HG03045 (cell line): ENCODE measurements around the gene CKM.
"Not testable (repeated sequence)": the region's sequence is repeated elsewhere in the genome, so short reads cannot be mapped to it uniquely, and the experiment has no call there.

Source experiments
- ATAC-seq: cut with Tn5 transposase; IDR thresholded peaks from one replicate; pipeline ENCODE4 v1.9.1; 2021; ENCODE audit warnings: mild to moderate bottlenecking, moderate library complexity; ENCODE audit not compliant: unreplicated experiment

CKM gene

DNA sequence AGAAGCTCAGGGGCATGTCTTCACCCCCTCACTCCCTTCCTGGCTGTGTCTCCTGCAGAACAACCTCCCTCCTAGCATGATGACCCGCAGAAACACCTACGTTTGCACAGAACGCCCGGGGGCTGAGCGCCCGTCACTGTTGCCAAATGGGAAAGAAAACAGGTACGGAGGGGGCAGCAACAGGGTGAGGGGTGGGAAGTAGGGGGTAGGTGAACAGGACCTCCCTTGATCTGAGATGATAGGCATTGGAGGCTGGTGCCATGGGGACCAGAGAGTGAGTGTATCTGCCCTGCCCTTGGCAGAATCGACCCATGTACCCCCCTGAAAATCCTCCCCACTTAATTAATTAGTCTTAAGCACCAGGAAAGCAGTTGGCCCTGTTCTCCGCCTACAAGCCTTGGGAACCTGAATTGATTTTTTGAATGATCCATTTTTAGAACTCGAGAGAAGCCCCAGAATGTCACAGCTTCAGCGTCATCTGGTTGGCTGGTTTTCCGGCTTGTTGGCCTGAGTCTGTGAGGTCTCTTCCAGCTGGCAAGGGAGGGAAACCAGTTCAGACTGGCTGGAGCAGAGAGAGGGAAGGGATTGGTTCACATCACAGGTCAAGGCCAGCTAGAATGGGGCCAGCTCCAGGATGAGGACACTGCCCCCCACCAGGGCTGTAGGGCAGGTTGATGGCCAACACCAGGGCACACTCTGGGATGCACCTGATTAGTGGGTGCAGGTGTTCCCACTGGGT, 28.2 kb downstream of the CKM start:
- ATAC-seq, result no peak

DNA sequence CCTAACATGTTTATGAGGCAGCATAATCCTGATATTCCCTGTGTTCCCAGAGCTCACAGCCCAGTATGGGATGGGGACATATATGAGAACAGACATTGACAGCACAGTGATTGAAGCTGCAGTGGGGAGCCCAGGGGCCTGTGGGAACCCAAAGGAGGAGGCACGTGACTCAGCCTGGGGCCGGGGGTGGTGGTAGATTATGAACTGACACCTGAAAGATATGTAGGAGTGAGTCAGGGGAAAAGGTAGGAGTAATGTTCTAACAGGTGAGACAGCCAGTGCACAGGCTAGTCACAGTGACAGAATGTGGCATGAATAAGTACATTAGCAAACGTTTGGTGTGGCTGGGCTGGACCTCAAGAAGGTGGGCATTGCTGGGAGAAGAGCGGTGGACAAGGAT, 29.0 kb downstream of the CKM start:
- ATAC-seq, result no peak

GRCh38 chr19:45291834-45292233, 30.8 kb downstream of the CKM start:
- no peak for ATAC-seq

GRCh38 chr19:45290381-45290931, 32.2 kb downstream of the CKM start:
- ATAC-seq, result no peak

DNA sequence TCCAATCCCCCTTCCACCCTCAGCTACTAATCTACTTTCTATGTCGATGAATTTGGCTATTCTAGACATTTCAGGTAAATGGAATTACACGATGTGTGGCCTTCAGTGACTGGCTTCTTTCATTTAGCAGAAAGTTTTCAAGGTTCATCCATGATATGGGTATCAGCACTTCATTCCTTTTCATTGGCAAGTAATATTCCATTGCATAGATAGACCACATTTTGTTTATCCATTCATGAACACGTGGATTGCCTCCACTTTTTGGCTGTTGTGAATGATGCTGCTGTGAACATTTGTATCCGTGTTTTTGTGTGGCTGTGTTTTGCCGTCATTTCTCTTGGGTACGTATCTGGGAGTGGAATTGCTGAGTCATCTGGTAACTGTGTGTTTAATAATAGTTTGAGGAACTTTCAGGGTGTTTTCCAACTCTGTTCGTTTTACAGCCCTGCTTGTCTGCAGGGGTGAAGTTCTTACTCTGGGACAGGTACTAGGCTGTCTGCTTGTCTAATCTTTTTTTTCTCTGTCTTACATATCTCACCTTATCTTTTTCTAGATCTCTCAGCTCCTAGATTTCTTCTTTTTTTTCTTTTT, 39.1 kb downstream of the CKM start:
- ATAC-seq, result no peak

DNA sequence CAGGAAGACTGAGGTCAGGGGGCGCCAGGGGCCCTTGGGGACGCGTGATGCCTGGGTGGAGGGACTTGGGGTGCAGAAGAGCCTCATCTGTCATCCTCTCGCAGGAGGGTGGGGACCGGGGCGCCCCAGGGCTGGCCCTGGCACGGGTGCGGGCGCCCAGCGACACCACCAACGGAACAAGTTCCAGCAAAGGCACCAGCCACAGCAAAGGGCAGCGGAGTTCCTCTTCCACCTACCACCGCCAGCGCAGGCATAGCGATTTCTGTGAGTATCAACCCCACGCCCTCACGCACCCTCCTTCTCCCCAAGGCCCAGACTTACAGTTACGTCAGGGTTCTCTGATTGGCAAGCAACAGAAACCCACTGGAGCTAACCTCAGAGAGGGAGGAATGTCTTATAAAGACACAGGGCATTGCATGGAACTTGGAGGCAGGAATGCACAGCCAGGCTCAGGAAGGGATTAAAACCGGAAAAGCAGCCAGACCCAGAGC, 42.2 kb downstream of the CKM start:
- ATAC-seq, result no peak

GRCh38 chr19:45279587-45280192, 43.0 kb downstream of the CKM start:
- ATAC-seq, result no peak

GRCh38 chr19:45278087-45278486, 44.6 kb downstream of the CKM start:
- no peak for ATAC-seq

- no peak for ATAC-seq
These were observed 46.4 kb downstream of the CKM start for GRCh38 chr19:45276284-45276687.

GRCh38 chr19:45275370-45275971, 47.2 kb downstream of the CKM start:
- no peak for ATAC-seq

- ATAC-seq, result no peak
These were observed 49.2 kb downstream of the CKM start for GRCh38 chr19:45273521-45273855.

DNA sequence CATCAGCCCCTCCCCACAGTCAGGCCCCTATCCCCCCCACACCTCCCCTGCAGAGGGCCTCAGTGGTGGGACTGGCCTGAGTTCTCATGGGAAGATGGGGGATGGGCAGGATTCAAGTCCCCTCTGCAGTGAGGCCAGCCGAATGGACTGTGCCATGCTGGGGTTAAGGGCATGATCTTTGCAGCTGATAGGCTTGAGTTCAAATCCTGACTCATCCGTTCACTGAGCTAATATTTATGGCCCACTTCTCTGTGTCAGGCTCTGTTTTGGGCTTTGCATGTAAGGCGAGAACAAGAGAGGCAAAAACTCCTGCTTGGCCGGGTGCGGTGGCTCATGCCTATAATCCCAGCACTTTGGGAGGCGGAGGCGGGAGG, 51.0 kb downstream of the CKM start:
- no peak for ATAC-seq

- ATAC-seq, result no peak
These were observed 51.5 kb downstream of the CKM start for GRCh38 chr19:45271098-45271734.

DNA sequence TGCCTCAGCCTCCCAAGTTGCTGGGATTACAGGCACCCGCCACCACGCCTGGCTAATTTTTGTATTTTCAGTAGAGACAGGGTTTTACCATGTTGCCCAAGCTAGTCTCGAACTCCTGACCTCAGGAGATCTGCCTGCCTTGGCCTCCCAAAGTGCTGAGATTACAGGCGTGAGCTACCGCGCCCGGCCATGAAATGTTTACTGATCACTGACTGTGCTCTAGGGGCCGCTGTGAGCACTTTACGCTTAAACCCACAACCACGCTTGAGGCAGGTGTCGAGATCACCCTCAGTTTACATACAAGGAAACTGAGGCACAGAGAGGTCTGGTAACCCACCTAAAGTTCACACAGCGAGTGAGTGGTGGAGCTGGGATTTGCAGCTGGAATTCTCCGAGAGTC, 52.7 kb downstream of the CKM start:
- not testable (repeated sequence) for ATAC-seq

GRCh38 chr19:45267296-45267695, 55.4 kb downstream of the CKM start:
- no peak for ATAC-seq

DNA sequence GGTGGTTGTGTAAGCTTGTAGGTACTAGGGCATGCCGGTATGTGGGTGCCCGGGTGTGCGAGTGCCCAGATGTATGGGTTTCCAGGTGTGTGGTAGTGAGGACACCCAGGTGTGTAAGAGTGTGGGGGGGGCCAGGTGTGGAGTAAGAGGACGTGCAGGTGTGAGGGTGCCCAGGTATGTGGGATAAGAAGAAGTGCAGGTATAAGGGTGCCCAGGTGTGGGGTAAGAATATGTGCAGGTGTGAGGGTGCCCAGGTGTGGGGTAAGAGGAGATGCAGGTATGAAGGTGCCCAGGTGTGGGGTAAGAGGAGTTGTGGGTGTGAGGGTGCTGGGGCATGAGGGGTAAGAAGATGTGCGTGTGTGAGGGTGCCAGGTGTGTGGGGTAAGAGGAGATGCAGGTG, 57.3 kb downstream of the CKM start:
- ATAC-seq, result no peak

DNA sequence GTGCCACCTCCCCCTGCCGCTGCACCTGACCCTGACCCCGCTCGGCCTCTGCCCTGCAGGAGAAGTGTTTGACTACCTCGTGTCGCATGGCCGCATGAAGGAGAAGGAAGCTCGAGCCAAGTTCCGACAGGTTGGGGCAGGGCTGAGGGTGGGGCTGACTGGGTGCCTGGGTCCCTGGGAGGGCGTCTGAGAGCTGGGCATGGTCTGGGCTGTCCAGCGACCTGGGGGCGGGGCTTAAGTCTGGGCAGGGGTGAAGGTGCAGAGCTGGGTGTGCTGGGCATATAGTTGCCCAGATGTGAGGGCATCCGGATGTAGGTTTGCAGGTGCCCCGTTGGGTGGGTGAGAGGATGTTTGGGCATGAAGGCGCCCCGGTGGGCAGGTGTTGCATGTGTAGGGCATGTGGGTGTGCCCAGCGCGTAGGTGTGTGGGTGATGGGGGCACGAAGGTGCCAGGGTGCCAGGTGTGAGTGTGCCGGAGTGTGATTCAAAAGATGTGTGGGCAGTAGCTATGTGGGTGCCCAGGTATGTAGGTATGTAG, 57.8 kb downstream of the CKM start:
- no peak for ATAC-seq

- no peak for ATAC-seq
These were observed 59.7 kb downstream of the CKM start for GRCh38 chr19:45263013-45263412.

DNA sequence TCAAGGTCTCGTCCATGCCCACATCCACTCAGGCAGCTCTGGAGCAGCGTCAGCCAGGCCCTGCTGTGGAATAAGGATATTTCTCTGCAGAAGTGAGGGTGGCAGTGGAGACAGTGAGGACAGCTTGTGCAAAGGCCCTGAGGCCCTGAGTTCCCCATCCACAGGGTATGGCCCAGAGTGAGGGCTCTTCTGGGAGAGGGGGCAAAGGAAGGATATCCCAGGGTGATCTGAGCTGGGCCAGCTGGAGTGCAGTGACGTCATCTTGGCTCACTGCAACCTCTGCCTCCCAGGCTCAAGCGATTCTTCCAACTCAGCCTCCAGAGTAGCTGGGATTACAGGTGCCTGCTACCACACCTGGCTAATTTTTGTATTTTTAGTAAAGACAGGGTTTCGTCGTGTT, 60.1 kb downstream of the CKM start:
- no peak for ATAC-seq

DNA sequence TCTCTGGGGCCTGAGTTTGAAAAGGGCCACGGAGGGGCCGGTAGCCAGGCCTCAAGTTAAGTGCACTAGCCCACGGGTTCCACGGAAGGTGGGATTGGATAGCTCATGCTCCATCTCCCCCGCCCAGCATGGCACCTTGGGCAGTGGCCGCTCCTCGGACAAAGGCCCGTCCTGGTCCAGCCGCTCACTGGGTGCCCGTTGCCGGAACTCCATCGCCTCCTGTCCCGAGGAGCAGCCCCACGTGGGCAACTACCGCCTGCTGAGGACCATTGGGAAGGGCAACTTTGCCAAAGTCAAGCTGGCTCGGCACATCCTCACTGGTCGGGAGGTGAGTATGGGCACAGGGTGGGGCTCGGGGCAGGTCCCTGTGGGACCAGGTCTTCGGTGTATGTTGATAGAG, 63.8 kb downstream of the CKM start:
- ATAC-seq, result no peak

DNA sequence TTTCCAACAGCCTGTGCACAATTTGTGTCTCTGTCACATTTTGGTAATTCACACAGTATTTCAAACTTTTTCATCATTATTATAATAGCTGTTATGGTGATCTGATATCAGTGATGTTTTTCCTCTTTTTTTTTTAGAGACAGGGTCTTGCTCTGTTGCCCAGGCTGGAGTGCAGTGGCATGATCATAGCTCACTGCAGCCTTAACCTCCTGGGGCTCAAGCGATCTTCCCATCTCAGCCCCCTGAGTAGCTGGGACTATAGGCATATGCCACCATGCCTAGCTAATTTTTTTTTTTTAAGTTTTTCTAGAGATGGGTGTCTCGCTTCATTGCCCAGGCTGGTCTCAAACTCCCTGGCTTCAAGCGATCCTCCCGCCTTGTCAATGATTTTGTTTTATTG, 65.8 kb downstream of the CKM start:
- no peak for ATAC-seq
